ENCODE measurements around the gene BAHCC1. TPM values are rescaled to one million over a fixed set of nuclear protein-coding genes. Genes with fewer than 3 reads are reported as not detected.

The BAHCC1 gene
- total RNA-seq, 1 experiment from 2014 or later: 29.8 TPM

- DNase-seq (ENCODE audit: low spot score) (no peak), ATAC-seq (no peak)
- no peaks in the 10 kb centered on the region for H3K9me3 Mint-ChIP-seq
- peaks cover 53% of the 10 kb centered on the region for H3K27me3 Mint-ChIP-seq (ENCODE audit: low read depth)
- no peak overlapping the region for H3K27ac Mint-ChIP-seq
- TF ChIP-seq NFYB (CRISPR knock-in tag; conservative IDR thresholded peaks at IDR 0.05; ENCODE audit: low read depth) (no peak), NFATC4 (CRISPR knock-in tag; IDR thresholded peaks at IDR 0.05) (no peak), MXD4 (CRISPR knock-in tag; IDR thresholded peaks at IDR 0.05; ENCODE audit: borderline replicate concordance) (no peak)
- ChIA-PET POLR2A (interaction anchor here (0.6 to 0.9 kb wide), 2 partner anchors 34 to 961 kb away, joined by 3 read pairs; no protein-coding TSS in a partner anchor), CTCF (interaction anchor here (2.0 to 2.7 kb wide), 2 partner anchors 39 to 44 kb away, joined by 6 to 8 read pairs; no protein-coding TSS in a partner anchor)
- peaks cover 4% of the 10 kb centered on the region; the same call in 1 of the 2 replicates for H3K4me1 Mint-ChIP-seq
- H3K36me3 Mint-ChIP-seq: no peaks in the 10 kb centered on the region
- H3K4me3 Mint-ChIP-seq: no peak overlapping the region
These were observed 84.2 kb downstream of the BAHCC1 start for GRCh38 chr17:81479175-81480071.

GRCh38 chr17:81480140-81481072 is 85.1 kb downstream of the BAHCC1 start:
- Mint-ChIP-seq H3K36me3 (no peaks in the 10 kb centered on the region), H3K4me1 (peaks cover 4% of the 10 kb centered on the region; the same call in 1 of the 2 replicates), H3K9me3 (no peaks in the 10 kb centered on the region), H3K4me3 (no peak overlapping the region), H3K27ac (no peak overlapping the region), H3K27me3 (ENCODE audit: low read depth) (peaks cover 56% of the 10 kb centered on the region)
- no peak for TF ChIP-seq RELA (CRISPR knock-in tag; IDR thresholded peaks at IDR 0.05; ENCODE audit: borderline replicate concordance)
- TF ChIP-seq JUN (CRISPR knock-in tag; IDR thresholded peaks at IDR 0.05): no peak
- TF ChIP-seq ZNF423 (CRISPR knock-in tag; IDR thresholded peaks at IDR 0.05): no peak
- no peak for TF ChIP-seq GRHL2 (CRISPR knock-in tag; IDR thresholded peaks at IDR 0.05; ENCODE audit: insufficient replicate concordance, severe bottlenecking)
- TF ChIP-seq ZNF263 (CRISPR knock-in tag; IDR thresholded peaks at IDR 0.05; ENCODE audit: low read depth): no peak
- no peak for TF ChIP-seq HMGXB4 (CRISPR knock-in tag; IDR thresholded peaks at IDR 0.05)
- no peak for TF ChIP-seq ZNF512 (CRISPR knock-in tag; IDR thresholded peaks at IDR 0.05; ENCODE audit: borderline replicate concordance)
- no peak for TF ChIP-seq PRDM15 (CRISPR knock-in tag; IDR thresholded peaks at IDR 0.05)
- no peak for TF ChIP-seq HMGA2 (CRISPR knock-in tag; IDR thresholded peaks at IDR 0.05)
- TF ChIP-seq SP1 (CRISPR knock-in tag; conservative IDR thresholded peaks at IDR 0.05): no peak
- TF ChIP-seq ZBTB21 (CRISPR knock-in tag; IDR thresholded peaks at IDR 0.05; ENCODE audit: borderline replicate concordance): no peak
- no peak for TF ChIP-seq MYBL2 (CRISPR knock-in tag; IDR thresholded peaks at IDR 0.05)
- TF ChIP-seq USF2 (CRISPR knock-in tag; IDR thresholded peaks at IDR 0.05): no peak
- no peak for TF ChIP-seq CREB1 (CRISPR knock-in tag; IDR thresholded peaks at IDR 0.05)
- no peak for ATAC-seq
- ChIA-PET CTCF (interaction anchor here (1.6 to 2.7 kb wide), 4 partner anchors 40 to 171 kb away, joined by 3 to 8 read pairs (median 6); no protein-coding TSS in a partner anchor), POLR2A (no interaction called here)
- no peak for DNase-seq (ENCODE audit: low spot score)
